Measurements from ENCODE around the gene ROBO3.

ROBO3 gene

DNA sequence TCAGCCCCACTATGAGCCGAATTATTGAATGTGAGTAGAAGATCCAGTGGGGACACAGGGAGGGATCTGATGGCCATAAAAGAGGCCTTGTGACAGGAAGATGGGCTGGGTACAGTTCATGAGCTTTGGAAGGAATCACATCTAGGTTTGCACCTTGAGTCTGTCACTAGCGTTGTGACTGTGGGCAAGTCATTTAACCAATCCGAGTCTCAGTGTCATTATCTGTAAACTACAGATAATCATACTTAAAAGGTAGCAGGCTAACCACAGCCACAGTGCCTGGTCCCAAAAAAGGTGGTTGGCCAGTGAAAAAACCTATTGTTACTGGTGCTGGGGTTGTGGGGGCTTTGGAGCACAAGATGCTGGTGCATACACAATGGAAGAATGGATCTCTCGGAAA lies 57.6 kb downstream of the ROBO3 start:
- DNase-seq (ENCODE audit: low spot score), result no peak

DNA sequence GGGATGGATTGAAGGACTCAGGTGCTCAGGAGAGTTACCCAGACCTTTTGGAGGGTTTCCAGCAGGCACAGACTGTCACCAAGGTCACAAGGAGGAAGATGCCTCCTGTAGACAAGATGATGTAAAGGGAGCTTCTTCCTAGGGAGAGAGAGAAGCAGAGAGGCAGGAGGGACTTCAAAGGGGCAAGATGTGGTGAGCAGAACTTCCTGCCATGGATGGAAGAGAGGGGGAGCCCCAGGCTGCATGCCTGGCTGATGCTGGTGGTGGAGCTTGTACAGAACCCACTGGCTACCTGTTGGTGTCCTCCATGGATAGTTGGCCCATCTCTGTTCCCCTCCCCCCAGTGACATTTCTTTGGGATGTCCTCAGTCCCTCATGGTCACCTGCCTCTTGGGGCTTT lies 58.1 kb downstream of the ROBO3 start:
- DNase-seq (ENCODE audit: low spot score), result no peak

DNA sequence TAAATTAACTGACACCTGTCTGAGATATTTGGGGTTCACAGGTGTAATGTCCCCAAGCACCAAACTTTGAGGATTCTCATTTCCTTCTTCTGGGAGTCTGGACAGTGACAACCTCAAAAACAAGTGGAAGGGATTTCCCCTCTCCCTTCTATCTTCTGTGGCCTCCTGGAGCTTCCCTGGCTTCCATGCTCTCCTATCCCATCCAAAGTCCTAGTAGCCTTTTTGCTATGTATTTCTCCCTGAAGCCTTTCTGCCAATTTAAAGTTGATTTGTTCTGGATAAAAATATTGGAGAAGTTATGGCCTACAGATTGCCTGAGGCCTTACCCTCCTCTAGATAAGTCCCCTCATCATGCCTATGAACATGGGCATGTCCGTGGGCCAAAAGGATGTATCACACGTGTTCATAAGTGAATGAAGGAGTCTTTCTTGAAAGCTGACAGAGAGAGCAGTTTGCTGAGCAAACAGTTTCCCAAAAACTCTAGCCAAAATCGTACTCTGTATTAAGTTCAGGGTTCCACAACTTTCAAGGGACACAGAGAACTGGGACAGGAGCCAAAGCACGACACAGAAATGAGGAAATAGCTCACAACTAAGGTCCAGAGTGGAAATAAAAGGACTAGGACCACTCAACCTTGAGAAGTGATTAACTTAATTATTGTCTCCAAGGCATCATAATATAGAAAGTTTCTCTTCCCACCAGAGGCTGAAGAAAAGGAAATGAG lies 63.9 kb downstream of the ROBO3 start:
- DNase-seq (ENCODE audit: low spot score), result no peak

DNA sequence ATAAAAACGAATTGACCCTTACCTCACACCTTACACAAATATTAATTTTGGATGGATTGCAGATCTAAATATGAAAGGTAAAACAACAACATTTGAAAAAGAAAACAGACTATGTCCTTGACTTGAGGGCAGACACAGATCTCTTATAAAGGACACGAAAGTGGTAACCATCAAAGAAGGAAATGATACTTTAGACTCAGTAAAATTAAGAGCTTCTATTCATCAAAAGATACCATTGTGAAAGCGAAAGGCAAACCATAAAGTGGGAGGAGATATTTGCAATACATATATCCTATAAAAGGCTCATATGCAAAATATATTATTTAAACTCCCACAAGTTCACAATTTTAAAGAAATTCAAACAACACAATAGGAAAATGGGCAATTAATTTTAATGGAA lies 65.6 kb downstream of the ROBO3 start:
- no peak for DNase-seq (ENCODE audit: low spot score)
